HG03045 (cell line): ENCODE data around the gene ST8SIA1.

Source experiments
- ATAC-seq: cut with Tn5 transposase; IDR thresholded peaks from one replicate; pipeline ENCODE4 v1.9.1; 2021; ENCODE audit warnings: mild to moderate bottlenecking, moderate library complexity; ENCODE audit not compliant: unreplicated experiment

ST8SIA1 gene

GRCh38 chr12:22246217-22246846 is 88.2 kb downstream of the ST8SIA1 start:
- ATAC-seq = no peak

GRCh38 chr12:22242726-22243125 is 91.8 kb downstream of the ST8SIA1 start:
- no peak for ATAC-seq

GRCh38 chr12:22238211-22238610 is 96.3 kb downstream of the ST8SIA1 start:
- no peak for ATAC-seq

- ATAC-seq = no peak
These were observed 99.9 kb downstream of the ST8SIA1 start for GRCh38 chr12:22234561-22234960.

- ATAC-seq = no peak
These were observed 102.7 kb downstream of the ST8SIA1 start for GRCh38 chr12:22231836-22232235.

- no peak for ATAC-seq
These were observed 103.4 kb downstream of the ST8SIA1 start for GRCh38 chr12:22231078-22231477.

- ATAC-seq = no peak
These were observed 104.2 kb downstream of the ST8SIA1 start for GRCh38 chr12:22230280-22230794.

- no peak for ATAC-seq
These were observed 104.7 kb downstream of the ST8SIA1 start for GRCh38 chr12:22229652-22230279.

- ATAC-seq = no peak
These were observed 106.3 kb downstream of the ST8SIA1 start for GRCh38 chr12:22228022-22228875.

GRCh38 chr12:22223356-22223755 is 111.2 kb downstream of the ST8SIA1 start:
- no peak for ATAC-seq

GRCh38 chr12:22217556-22217955 is 117.0 kb downstream of the ST8SIA1 start:
- ATAC-seq = no peak

- ATAC-seq = no peak
These were observed 118.8 kb downstream of the ST8SIA1 start for GRCh38 chr12:22215467-22216253.

GRCh38 chr12:22211128-22211527 is 123.4 kb downstream of the ST8SIA1 start:
- ATAC-seq = no peak

- no peak for ATAC-seq
These were observed 125.1 kb downstream of the ST8SIA1 start for GRCh38 chr12:22209422-22209821.

GRCh38 chr12:22206111-22206728 is 128.3 kb downstream of the ST8SIA1 start:
- ATAC-seq = no peak

GRCh38 chr12:22204391-22204790 is 130.1 kb downstream of the ST8SIA1 start:
- ATAC-seq = no peak

GRCh38 chr12:22202847-22203246 is 131.7 kb downstream of the ST8SIA1 start:
- no peak for ATAC-seq

- ATAC-seq = no peak
These were observed 133.4 kb downstream of the ST8SIA1 start for GRCh38 chr12:22201101-22201500.

- ATAC-seq = no peak
These were observed 138.3 kb downstream of the ST8SIA1 start for GRCh38 chr12:22196236-22196635.

- no peak for ATAC-seq
These were observed 143.5 kb downstream of the ST8SIA1 start for GRCh38 chr12:22190969-22191368.
